Activated B cell treated with CpG ODN at 0.5 μM for 24 hours (primary cell): ENCODE data around the gene DOCK2. TPM values are rescaled to one million over a fixed set of nuclear protein-coding genes. Genes with fewer than 3 reads are reported as not detected.

Source experiments
- ATAC-seq: fragments of 200-7000 bp; cut with Tn5 transposase; one replicate; pipeline ENCODE4 v1.10.0; 2021; ENCODE audit warnings: low read depth, mild to moderate bottlenecking, moderate library complexity
- CTCF ChIA-PET: fragments of 350-600 bp; sonication (Branson Sonifier 250); formaldehyde crosslinking; loops from one replicate; lab custom pipeline; 2021; ENCODE audit warnings: antibody characterized with exemption; lab: Charles Lee
- POLR2A ChIA-PET: fragments of 350-600 bp; sonication (Branson Sonifier 250); formaldehyde crosslinking; loops from one replicate; lab custom pipeline; 2021; ENCODE audit warnings: antibody characterized with exemption; lab: Charles Lee
- DNase-seq: peaks from one replicate; pipeline ENCODE4 v3.0.0; 2022
- H3K27ac Mint-ChIP-seq: one replicate; pipeline ENCODE4 v1.8.0; 2020; ENCODE audit warnings: mixed read lengths
- H3K27me3 Mint-ChIP-seq: one replicate; pipeline ENCODE4 v1.8.0; 2021; ENCODE audit warnings: mixed read lengths
- H3K36me3 Mint-ChIP-seq: one replicate; pipeline ENCODE4 v1.8.0; 2021; ENCODE audit warnings: low read depth, mixed read lengths
- H3K4me1 Mint-ChIP-seq: one replicate; pipeline ENCODE4 v1.8.0; 2021; ENCODE audit warnings: mixed read lengths
- H3K4me3 Mint-ChIP-seq: one replicate; pipeline ENCODE4 v1.8.0; 2020; ENCODE audit warnings: mild to moderate bottlenecking, mixed read lengths
- H3K9me3 Mint-ChIP-seq: one replicate; pipeline ENCODE4 v1.8.0; 2020; ENCODE audit warnings: mixed read lengths
- CTCF ChIP-seq: fragments of 200-600 bp; IDR thresholded peaks from one replicate; pipeline ENCODE4 v1.8.0; 2022; ENCODE audit warnings: antibody characterized with exemption, mild to moderate bottlenecking
- intact Hi-C: fragments of 100-400 bp; cut with micrococcal nuclease; formaldehyde crosslinking; loops from one replicate; pipeline ENCODE4 v1.15.1; 2024
- total RNA-seq: library from RNA; stranded (reverse); gene quantifications from 2 replicates; pipeline ENCODE4 v1.2.3, GENCODE V29; 2022

Gene DOCK2
- total RNA-seq, 1 donor from 2014 or later, result 344 TPM

- ATAC-seq (no peak), DNase-seq (no peak)
- Mint-ChIP-seq H3K36me3 (peaks cover 69% of the 10 kb centered on the region), H3K27me3 (no peaks in the 10 kb centered on the region), H3K4me1 (peaks cover 18% of the 10 kb centered on the region), H3K27ac (no peak overlapping the region), H3K4me3 (no peak overlapping the region), H3K9me3 (peaks cover 13% of the 10 kb centered on the region)
- TF ChIP-seq CTCF, result no peak
- POLR2A ChIA-PET, result no interaction called here
- CTCF ChIA-PET, result no interaction called here
- intact Hi-C loops, result no loop called here
Measured at GRCh38 chr5:169663537-169663936, 26.5 kb downstream of the DOCK2 start.

- Mint-ChIP-seq H3K9me3 (peaks cover 13% of the 10 kb centered on the region), H3K4me3 (no peak overlapping the region), H3K36me3 (peaks cover 69% of the 10 kb centered on the region), H3K27ac (no peak overlapping the region), H3K27me3 (no peaks in the 10 kb centered on the region), H3K4me1 (peaks cover 29% of the 10 kb centered on the region)
- intact Hi-C loops, result no loop called here
- ChIA-PET CTCF (no interaction called here), POLR2A (no interaction called here)
- TF ChIP-seq CTCF, result no peak
- ATAC-seq (no peak), DNase-seq (no peak)
Measured at GRCh38 chr5:169666365-169666764, 29.3 kb downstream of the DOCK2 start.

GRCh38 chr5:169667896-169668674 lies 31.0 kb downstream of the DOCK2 start:
- Mint-ChIP-seq H3K4me1 (peaks cover 35% of the 10 kb centered on the region), H3K27me3 (no peaks in the 10 kb centered on the region), H3K9me3 (no peaks in the 10 kb centered on the region), H3K36me3 (peaks cover 65% of the 10 kb centered on the region), H3K4me3 (no peak overlapping the region), H3K27ac (peak overlapping the region; percentile 26)
- ATAC-seq, result no peak
- TF ChIP-seq CTCF, result no peak
- intact Hi-C loops, result no loop called here
- ChIA-PET POLR2A (interaction anchor here (1.6 kb wide), 1 partner anchor 32 kb away, joined by 3 read pairs; no protein-coding TSS in a partner anchor), CTCF (no interaction called here)
- DNase-seq, result no peak

GRCh38 chr5:169668732-169669131 lies 31.7 kb downstream of the DOCK2 start:
- H3K9me3 Mint-ChIP-seq, result no peaks in the 10 kb centered on the region
- ATAC-seq, result no peak
- ChIA-PET CTCF (no interaction called here), POLR2A (interaction anchor here (1.6 kb wide), 1 partner anchor 32 kb away, joined by 3 read pairs; no protein-coding TSS in a partner anchor)
- no peaks in the 10 kb centered on the region for H3K27me3 Mint-ChIP-seq
- intact Hi-C loops, result no loop called here
- H3K36me3 Mint-ChIP-seq, result peaks cover 63% of the 10 kb centered on the region
- DNase-seq, result no peak
- H3K27ac Mint-ChIP-seq, result no peak overlapping the region
- no peak overlapping the region for H3K4me3 Mint-ChIP-seq
- H3K4me1 Mint-ChIP-seq, result peaks cover 35% of the 10 kb centered on the region
- no peak for TF ChIP-seq CTCF

- ChIA-PET CTCF (no interaction called here), POLR2A (interaction anchor here (1.1 to 1.5 kb wide), 3 partner anchors 15 to 34 kb away, joined by 3 to 5 read pairs (median 3); partner anchors contain the start of gene DOCK2)
- peak overlapping the region; percentile 47 for H3K27ac Mint-ChIP-seq
- no peaks in the 10 kb centered on the region for H3K27me3 Mint-ChIP-seq
- no peaks in the 10 kb centered on the region for H3K9me3 Mint-ChIP-seq
- H3K4me3 Mint-ChIP-seq, result no peak overlapping the region
- no peak for DNase-seq
- intact Hi-C loops, result loop anchor here (1.0 to 2.0 kb wide), 2 partner anchors 14 to 34 kb away; partner anchors contain the start of gene DOCK2
- peaks cover 35% of the 10 kb centered on the region for H3K4me1 Mint-ChIP-seq
- H3K36me3 Mint-ChIP-seq, result peaks cover 66% of the 10 kb centered on the region
- TF ChIP-seq CTCF, result no peak
- ATAC-seq, result peak; percentile 87
Measured at GRCh38 chr5:169670769-169671525, 33.9 kb downstream of the DOCK2 start.
